Thyroid gland (tissue), 4 donors: ENCODE data around the gene LAMA3.

Source experiments
- CTCF ChIP-seq, 6 experiments: fragments of 200-600 bp in 3 of 6; fragments of 450-650 bp in 3 of 6; sonication (generic) in 3 of 6; IDR thresholded peaks; one replicate each; pipeline ENCODE4 v1.5.1; 2016 to 2019; ENCODE audit warnings: antibody characterized with exemption in 6 of 6, mild to moderate bottlenecking in 2 of 6, inconsistent platforms in 1 of 6, moderate library complexity in 1 of 6
- POLR2A ChIP-seq, 2 donors: fragments of 450-650 bp; IDR thresholded peaks; one replicate each; pipeline ENCODE4 v1.6.1; 2017; ENCODE audit warnings: antibody characterized with exemption in 2 of 2, mild to moderate bottlenecking in 2 of 2, moderate library complexity in 1 of 2

DNA sequence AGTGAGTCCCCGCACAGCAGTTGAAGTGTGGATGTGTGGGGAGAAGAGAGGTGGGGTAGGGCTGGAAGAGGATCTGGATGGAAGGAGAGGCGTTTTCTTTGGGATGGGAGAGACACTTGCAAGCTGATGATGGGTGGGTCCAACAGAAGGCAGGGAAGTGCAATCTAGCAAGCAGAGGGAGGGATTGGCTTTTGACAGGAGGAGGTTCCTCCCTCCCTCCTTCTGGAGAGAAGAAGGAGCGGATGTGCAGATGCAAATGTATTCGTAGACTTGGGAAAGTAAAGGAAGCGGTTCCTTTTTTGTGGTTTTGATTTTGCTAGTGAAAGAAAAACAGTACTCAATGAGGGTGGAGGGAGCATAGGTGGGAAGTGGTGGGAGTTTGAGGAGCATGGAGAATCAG lies 48.9 kb downstream of the LAMA3 start:
- no peak for TF ChIP-seq POLR2A (IDR thresholded peaks at IDR 0.05)
- no peak for TF ChIP-seq CTCF (IDR thresholded peaks at IDR 0.05)
